Measurements from ENCODE around the gene QPCT.

The QPCT gene

DNA sequence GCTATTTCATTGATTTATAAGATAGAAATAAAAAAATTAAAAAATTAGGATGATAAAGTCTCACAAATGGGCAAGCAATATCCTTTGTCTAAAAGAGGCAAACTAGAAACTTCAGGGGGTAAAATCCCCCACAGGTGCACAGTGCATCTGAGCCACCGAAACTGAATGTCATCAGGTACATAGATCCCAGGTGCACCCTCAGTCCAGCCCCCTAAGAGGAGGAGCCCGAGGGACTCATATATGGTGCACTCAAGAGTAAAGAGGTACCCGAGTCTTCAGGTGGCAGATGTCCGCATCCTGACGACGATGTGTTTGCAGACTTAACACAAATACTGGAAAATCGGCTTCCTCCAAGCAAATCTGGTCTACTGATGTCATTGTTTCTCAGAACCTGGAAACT lies 11.3 kb downstream of the QPCT start:
- Histone ChIP-seq H3K23ac (ENCODE audit: low read length) (no peak overlapping the region), H3K18ac (ENCODE audit: low read length) (no peak overlapping the region), H3K79me1 (ENCODE audit: low read length) (no peaks in the 10 kb centered on the region), H3K4me1 (ENCODE audit: control insufficient read depth, low read depth, low read length) (peaks cover 3% of the 10 kb centered on the region), H3K4me3 (ENCODE audit: low read length) (no peak overlapping the region), H2BK120ac (ENCODE audit: low read depth, low read length) (no peak overlapping the region), H3K27me3 (ENCODE audit: insufficient read depth, low read length, poor library complexity) (no peaks in the 10 kb centered on the region), H3K79me2 (ENCODE audit: control insufficient read depth, insufficient read depth, low read length) (no peaks in the 10 kb centered on the region), H4K5ac (ENCODE audit: low read length) (no peak overlapping the region), H3K9ac (ENCODE audit: low read length) (no peak overlapping the region), H2AK5ac (ENCODE audit: low read length) (no peak overlapping the region), H2BK15ac (replicated peaks; ENCODE audit: low read depth) (no peak overlapping the region), H3K27ac (ENCODE audit: low read depth, low read length) (no peak overlapping the region), H3K36me3 (ENCODE audit: control insufficient read depth, insufficient read depth, low read length) (no peaks in the 10 kb centered on the region), H3K4ac (ENCODE audit: low read depth, low read length) (no peak overlapping the region), H3K56ac (ENCODE audit: low read length) (no peak overlapping the region), H4K8ac (ENCODE audit: low read depth, low read length) (no peak overlapping the region), H2BK5ac (ENCODE audit: low read length) (no peak overlapping the region), H3K4me2 (ENCODE audit: low read length) (no peak overlapping the region)
- no peak for DNase-seq
- no CpG with 5 or more reads among the region's 7 CpGs for WGBS (ENCODE audit: extremely low coverage, insufficient coverage, low lambda C conversion rate)

DNA sequence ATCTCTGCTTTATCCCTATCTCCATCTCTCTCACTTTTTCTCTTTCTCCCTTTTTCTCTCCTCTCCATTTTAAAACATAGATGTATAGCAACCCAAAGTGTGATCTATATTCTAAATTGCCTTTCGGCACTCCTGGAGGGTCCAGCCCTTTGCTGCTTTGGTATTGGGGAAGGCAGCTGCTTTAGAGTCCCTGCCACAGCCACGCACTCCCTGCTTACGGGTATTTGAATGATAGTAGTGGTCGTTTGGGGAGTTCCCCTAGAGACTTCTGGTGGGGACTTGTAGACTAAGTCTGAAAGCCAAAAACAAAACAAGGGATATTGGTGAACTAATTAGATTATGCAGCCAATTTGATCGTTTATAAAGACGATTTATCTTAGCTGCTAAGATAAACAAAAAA lies 11.9 kb downstream of the QPCT start:
- Histone ChIP-seq H2BK15ac (replicated peaks; ENCODE audit: low read depth) (no peak overlapping the region), H2BK120ac (ENCODE audit: low read depth, low read length) (no peak overlapping the region), H4K5ac (ENCODE audit: low read length) (no peak overlapping the region), H2AK5ac (ENCODE audit: low read length) (no peak overlapping the region), H3K9ac (ENCODE audit: low read length) (no peak overlapping the region), H3K36me3 (ENCODE audit: control insufficient read depth, insufficient read depth, low read length) (no peaks in the 10 kb centered on the region), H3K4ac (ENCODE audit: low read depth, low read length) (no peak overlapping the region), H3K79me1 (ENCODE audit: low read length) (no peaks in the 10 kb centered on the region), H3K56ac (ENCODE audit: low read length) (no peak overlapping the region), H3K27ac (ENCODE audit: low read depth, low read length) (no peak overlapping the region), H3K23ac (ENCODE audit: low read length) (no peak overlapping the region), H3K4me1 (ENCODE audit: control insufficient read depth, low read depth, low read length) (no peaks in the 10 kb centered on the region), H3K79me2 (ENCODE audit: control insufficient read depth, insufficient read depth, low read length) (no peaks in the 10 kb centered on the region), H3K18ac (ENCODE audit: low read length) (no peak overlapping the region), H3K4me3 (ENCODE audit: low read length) (no peak overlapping the region), H3K27me3 (ENCODE audit: insufficient read depth, low read length, poor library complexity) (no peaks in the 10 kb centered on the region), H4K8ac (ENCODE audit: low read depth, low read length) (no peak overlapping the region), H2BK5ac (ENCODE audit: low read length) (no peak overlapping the region), H3K4me2 (ENCODE audit: low read length) (no peak overlapping the region)
- WGBS (ENCODE audit: extremely low coverage, insufficient coverage, low lambda C conversion rate): no CpG with 5 or more reads among the region's 6 CpGs
- DNase-seq: no peak

DNA sequence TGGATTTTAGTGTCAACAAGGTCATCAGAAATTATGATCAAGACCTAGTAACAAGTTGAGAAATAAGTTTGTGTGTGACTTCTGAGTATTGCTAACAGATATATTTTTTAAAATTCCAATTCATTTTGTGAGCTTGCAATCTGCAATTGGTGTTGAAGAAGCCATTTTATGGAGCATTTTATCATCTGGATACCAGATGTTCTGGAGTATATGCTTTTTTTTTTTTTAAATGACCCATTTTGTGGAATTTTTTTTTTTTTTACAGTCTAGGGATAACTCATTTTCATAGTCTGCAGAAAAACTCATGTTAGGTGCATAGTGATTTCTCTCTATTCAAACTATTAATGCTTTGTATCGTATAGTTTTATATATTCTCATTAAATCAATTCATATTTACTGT lies 12.6 kb downstream of the QPCT start:
- no peaks in the 10 kb centered on the region for H3K36me3 ChIP-seq (ENCODE audit: control insufficient read depth, insufficient read depth, low read length)
- H3K79me2 ChIP-seq (ENCODE audit: control insufficient read depth, insufficient read depth, low read length): no peaks in the 10 kb centered on the region
- no peak overlapping the region for H3K27ac ChIP-seq (ENCODE audit: low read depth, low read length)
- no peak overlapping the region for H3K4me3 ChIP-seq (ENCODE audit: low read length)
- H3K4me2 ChIP-seq (ENCODE audit: low read length): no peak overlapping the region
- H2AK5ac ChIP-seq (ENCODE audit: low read length): no peak overlapping the region
- no peak overlapping the region for H2BK5ac ChIP-seq (ENCODE audit: low read length)
- H3K23ac ChIP-seq (ENCODE audit: low read length): no peak overlapping the region
- H3K4ac ChIP-seq (ENCODE audit: low read depth, low read length): no peak overlapping the region
- WGBS (ENCODE audit: extremely low coverage, insufficient coverage, low lambda C conversion rate): no CpG with 5 or more reads among the region's 1 CpG
- no peak overlapping the region for H2BK120ac ChIP-seq (ENCODE audit: low read depth, low read length)
- no peak overlapping the region for H2BK15ac ChIP-seq (replicated peaks; ENCODE audit: low read depth)
- no peak overlapping the region for H4K8ac ChIP-seq (ENCODE audit: low read depth, low read length)
- H3K27me3 ChIP-seq (ENCODE audit: insufficient read depth, low read length, poor library complexity): no peaks in the 10 kb centered on the region
- H3K18ac ChIP-seq (ENCODE audit: low read length): no peak overlapping the region
- H3K9ac ChIP-seq (ENCODE audit: low read length): no peak overlapping the region
- H4K5ac ChIP-seq (ENCODE audit: low read length): no peak overlapping the region
- H3K56ac ChIP-seq (ENCODE audit: low read length): no peak overlapping the region
- no peaks in the 10 kb centered on the region for H3K4me1 ChIP-seq (ENCODE audit: control insufficient read depth, low read depth, low read length)
- H3K79me1 ChIP-seq (ENCODE audit: low read length): no peaks in the 10 kb centered on the region
- DNase-seq: no peak

DNA sequence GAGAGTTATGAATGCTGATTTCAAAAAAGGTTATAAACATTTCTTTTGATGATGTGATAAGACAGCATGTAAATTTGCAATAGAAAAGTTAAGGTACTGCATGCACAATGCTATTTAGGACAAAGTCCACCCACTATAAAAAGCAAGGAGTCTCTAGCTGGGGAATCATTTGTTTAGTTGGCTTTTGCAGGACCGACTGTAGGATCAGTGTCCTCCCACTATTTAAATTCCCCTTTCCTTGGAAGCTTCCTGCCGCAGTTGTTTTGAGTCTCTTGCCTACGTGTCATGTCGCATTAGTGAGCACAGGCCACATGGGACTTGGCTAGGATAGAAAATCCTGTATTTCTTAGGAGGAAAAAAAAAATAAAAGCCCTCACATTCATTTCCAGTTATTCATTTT lies 13.1 kb downstream of the QPCT start:
- Histone ChIP-seq H3K56ac (ENCODE audit: low read length) (no peak overlapping the region), H3K27me3 (ENCODE audit: insufficient read depth, low read length, poor library complexity) (no peaks in the 10 kb centered on the region), H3K4ac (ENCODE audit: low read depth, low read length) (no peak overlapping the region), H3K4me3 (ENCODE audit: low read length) (no peak overlapping the region), H2BK120ac (ENCODE audit: low read depth, low read length) (no peak overlapping the region), H3K23ac (ENCODE audit: low read length) (no peak overlapping the region), H3K36me3 (ENCODE audit: control insufficient read depth, insufficient read depth, low read length) (no peaks in the 10 kb centered on the region), H3K4me2 (ENCODE audit: low read length) (no peak overlapping the region), H3K9ac (ENCODE audit: low read length) (no peak overlapping the region), H2BK15ac (replicated peaks; ENCODE audit: low read depth) (no peak overlapping the region), H4K5ac (ENCODE audit: low read length) (no peak overlapping the region), H3K18ac (ENCODE audit: low read length) (no peak overlapping the region), H3K27ac (ENCODE audit: low read depth, low read length) (no peak overlapping the region), H3K79me1 (ENCODE audit: low read length) (no peaks in the 10 kb centered on the region), H3K4me1 (ENCODE audit: control insufficient read depth, low read depth, low read length) (no peaks in the 10 kb centered on the region), H4K8ac (ENCODE audit: low read depth, low read length) (no peak overlapping the region), H2BK5ac (ENCODE audit: low read length) (no peak overlapping the region), H3K79me2 (ENCODE audit: control insufficient read depth, insufficient read depth, low read length) (no peaks in the 10 kb centered on the region), H2AK5ac (ENCODE audit: low read length) (no peak overlapping the region)
- DNase-seq: no peak
- WGBS (ENCODE audit: extremely low coverage, insufficient coverage, low lambda C conversion rate): no CpG with 5 or more reads among the region's 4 CpGs

DNA sequence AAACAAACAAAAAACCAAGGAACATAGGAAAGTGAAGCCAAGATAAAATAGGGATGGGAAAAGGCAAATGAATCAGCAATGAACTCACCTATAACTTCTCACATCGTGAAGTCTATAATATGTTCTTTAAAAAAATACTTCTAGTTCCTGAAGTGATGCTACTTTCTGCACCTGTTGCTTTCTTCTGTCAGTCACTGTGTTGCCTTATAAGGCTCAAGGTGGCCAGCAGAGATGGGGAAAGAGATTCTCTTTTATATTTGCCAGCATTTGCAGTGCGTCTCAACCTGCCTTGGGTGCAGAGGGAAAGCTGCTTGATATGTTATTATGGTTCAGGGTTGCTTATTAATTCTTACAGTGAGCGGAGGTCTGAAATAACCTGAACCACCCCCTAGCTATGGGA lies 14.0 kb downstream of the QPCT start:
- H4K8ac ChIP-seq (ENCODE audit: low read depth, low read length): no peak overlapping the region
- no peak overlapping the region for H3K4me2 ChIP-seq (ENCODE audit: low read length)
- no peaks in the 10 kb centered on the region for H3K79me2 ChIP-seq (ENCODE audit: control insufficient read depth, insufficient read depth, low read length)
- H2BK120ac ChIP-seq (ENCODE audit: low read depth, low read length): no peak overlapping the region
- H3K18ac ChIP-seq (ENCODE audit: low read length): no peak overlapping the region
- no peak overlapping the region for H2BK5ac ChIP-seq (ENCODE audit: low read length)
- H3K27me3 ChIP-seq (ENCODE audit: insufficient read depth, low read length, poor library complexity): no peaks in the 10 kb centered on the region
- no peak for DNase-seq
- no peak overlapping the region for H2BK15ac ChIP-seq (replicated peaks; ENCODE audit: low read depth)
- no peak overlapping the region for H3K27ac ChIP-seq (ENCODE audit: low read depth, low read length)
- H4K5ac ChIP-seq (ENCODE audit: low read length): no peak overlapping the region
- no peak overlapping the region for H3K9ac ChIP-seq (ENCODE audit: low read length)
- no peaks in the 10 kb centered on the region for H3K4me1 ChIP-seq (ENCODE audit: control insufficient read depth, low read depth, low read length)
- H3K56ac ChIP-seq (ENCODE audit: low read length): no peak overlapping the region
- no peaks in the 10 kb centered on the region for H3K79me1 ChIP-seq (ENCODE audit: low read length)
- no peaks in the 10 kb centered on the region for H3K36me3 ChIP-seq (ENCODE audit: control insufficient read depth, insufficient read depth, low read length)
- no peak overlapping the region for H3K4ac ChIP-seq (ENCODE audit: low read depth, low read length)
- H3K4me3 ChIP-seq (ENCODE audit: low read length): no peak overlapping the region
- WGBS (ENCODE audit: extremely low coverage, insufficient coverage, low lambda C conversion rate): no CpG with 5 or more reads among the region's 3 CpGs
- no peak overlapping the region for H2AK5ac ChIP-seq (ENCODE audit: low read length)
- no peak overlapping the region for H3K23ac ChIP-seq (ENCODE audit: low read length)

DNA sequence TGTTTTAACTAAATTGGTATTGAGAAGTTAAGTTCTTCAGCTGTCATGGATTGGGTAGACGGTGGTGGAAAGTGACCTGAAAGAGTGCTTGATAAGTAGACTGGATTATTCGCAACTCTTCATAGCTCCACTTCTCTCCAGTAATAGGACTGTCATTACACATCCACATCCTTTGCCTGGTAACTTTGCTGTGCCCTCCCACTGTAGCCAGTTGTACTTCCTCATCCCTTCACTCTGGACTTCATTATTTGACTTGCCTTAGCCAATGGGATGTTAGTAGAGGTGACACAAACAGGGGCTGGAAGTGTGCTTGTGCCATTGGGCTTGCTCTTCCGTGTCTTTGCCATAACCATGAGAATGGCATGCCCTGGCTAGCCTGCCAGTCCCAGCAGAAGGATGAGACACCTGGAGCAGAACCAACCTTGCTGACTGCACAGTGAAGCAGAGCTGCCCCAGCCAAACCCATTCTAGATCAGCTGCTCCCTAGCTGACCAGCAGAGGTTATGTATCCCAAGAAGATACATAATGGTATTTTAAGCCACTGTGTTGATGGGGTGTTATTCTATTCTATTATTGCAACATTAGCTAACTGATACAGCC lies 16.9 kb downstream of the QPCT start:
- no peaks in the 10 kb centered on the region for H3K79me2 ChIP-seq (ENCODE audit: control insufficient read depth, insufficient read depth, low read length)
- no peaks in the 10 kb centered on the region for H3K36me3 ChIP-seq (ENCODE audit: control insufficient read depth, insufficient read depth, low read length)
- H3K27ac ChIP-seq (ENCODE audit: low read depth, low read length): no peak overlapping the region
- H3K4me3 ChIP-seq (ENCODE audit: low read length): no peak overlapping the region
- H4K8ac ChIP-seq (ENCODE audit: low read depth, low read length): no peak overlapping the region
- H3K9ac ChIP-seq (ENCODE audit: low read length): no peak overlapping the region
- H3K27me3 ChIP-seq (ENCODE audit: insufficient read depth, low read length, poor library complexity): no peaks in the 10 kb centered on the region
- DNase-seq: no peak
- no peak overlapping the region for H4K5ac ChIP-seq (ENCODE audit: low read length)
- no peak overlapping the region for H2AK5ac ChIP-seq (ENCODE audit: low read length)
- no peak overlapping the region for H3K23ac ChIP-seq (ENCODE audit: low read length)
- no peak overlapping the region for H3K56ac ChIP-seq (ENCODE audit: low read length)
- no peaks in the 10 kb centered on the region for H3K4me1 ChIP-seq (ENCODE audit: control insufficient read depth, low read depth, low read length)
- H3K4ac ChIP-seq (ENCODE audit: low read depth, low read length): no peak overlapping the region
- no peak overlapping the region for H3K18ac ChIP-seq (ENCODE audit: low read length)
- no peak overlapping the region for H2BK15ac ChIP-seq (replicated peaks; ENCODE audit: low read depth)
- no peak overlapping the region for H3K4me2 ChIP-seq (ENCODE audit: low read length)
- H2BK5ac ChIP-seq (ENCODE audit: low read length): no peak overlapping the region
- no peak overlapping the region for H2BK120ac ChIP-seq (ENCODE audit: low read depth, low read length)
- no peaks in the 10 kb centered on the region for H3K79me1 ChIP-seq (ENCODE audit: low read length)
- WGBS (ENCODE audit: extremely low coverage, insufficient coverage, low lambda C conversion rate): no CpG with 5 or more reads among the region's 3 CpGs
